Trophoblast cell (in vitro differentiated cells and primary cell): ENCODE data around the gene UPP1.

Source experiments
- DNase-seq, 2 donors: peaks; one replicate each; pipeline ENCODE4 v3.0.0-alpha.2; 2016
- H2AFZ ChIP-seq: 2 replicates; pipeline ENCODE4 v1.6.1; 2013; ENCODE audit warnings: low read length, moderate library complexity, mild to moderate bottlenecking; ENCODE audit not compliant: insufficient read depth, poor library complexity
- H2AK5ac ChIP-seq: 2 replicates; pipeline ENCODE4 v1.6.1; 2013; ENCODE audit warnings: mild to moderate bottlenecking, low read length
- H2BK120ac ChIP-seq: 2 replicates; pipeline ENCODE4 v1.6.1; 2013; ENCODE audit warnings: low read length, mild to moderate bottlenecking, moderate library complexity; ENCODE audit not compliant: insufficient read depth, poor library complexity
- H2BK12ac ChIP-seq: 2 replicates; pipeline ENCODE4 v1.6.1; 2013; ENCODE audit warnings: mild to moderate bottlenecking, low read length, moderate library complexity
- H2BK5ac ChIP-seq: 2 replicates; pipeline ENCODE4 v1.6.1; 2013; ENCODE audit warnings: low read length, low read depth, moderate library complexity, mild to moderate bottlenecking; ENCODE audit not compliant: poor library complexity
- H3K14ac ChIP-seq: 2 replicates; pipeline ENCODE4 v1.6.1; 2013; ENCODE audit warnings: mild to moderate bottlenecking, low read length
- H3K18ac ChIP-seq: 2 replicates; pipeline ENCODE4 v1.6.1; 2013; ENCODE audit warnings: mild to moderate bottlenecking, low read length
- H3K23ac ChIP-seq: 2 replicates; pipeline ENCODE4 v1.6.1; 2013; ENCODE audit warnings: low read length
- H3K27ac ChIP-seq: 2 replicates; pipeline ENCODE4 v1.5.1; 2013; ENCODE audit warnings: low read depth, mild to moderate bottlenecking, inconsistent platforms, low read length, moderate library complexity
- H3K27me3 ChIP-seq: 2 replicates; pipeline ENCODE4 v1.6.1; 2013; ENCODE audit warnings: inconsistent platforms, mild to moderate bottlenecking, low read length, moderate library complexity; ENCODE audit not compliant: insufficient read depth
- H3K36me3 ChIP-seq, 2 experiments: 1 replicate in 1 of 2; 2 replicates in 1 of 2; pipeline ENCODE4 v1.6.1; 2013; ENCODE audit warnings: low read length in 2 of 2, mild to moderate bottlenecking in 2 of 2, moderate library complexity in 1 of 2; ENCODE audit not compliant: insufficient read depth in 2 of 2, control insufficient read depth in 1 of 2
- H3K4ac ChIP-seq: 2 replicates; pipeline ENCODE4 v1.6.1; 2013; ENCODE audit warnings: low read depth, mild to moderate bottlenecking, low read length, moderate library complexity
- H3K4me1 ChIP-seq, 2 experiments: 1 replicate in 1 of 2; 2 replicates in 1 of 2; pipeline ENCODE4 v1.6.1; 2013; ENCODE audit warnings: low read length in 2 of 2, mild to moderate bottlenecking in 2 of 2, moderate library complexity in 1 of 2; ENCODE audit not compliant: insufficient read depth in 2 of 2, control insufficient read depth in 1 of 2
- H3K4me2 ChIP-seq: 2 replicates; pipeline ENCODE4 v1.6.1; 2013; ENCODE audit warnings: inconsistent platforms, mild to moderate bottlenecking, low read length, moderate library complexity
- H3K4me3 ChIP-seq: 2 replicates; pipeline ENCODE4 v1.5.1; 2013; ENCODE audit warnings: mild to moderate bottlenecking, low read depth, low read length, inconsistent platforms
- H3K79me1 ChIP-seq: one replicate; pipeline ENCODE4 v1.6.1; 2013; ENCODE audit warnings: low read length
- H3K79me2 ChIP-seq: 2 replicates; pipeline ENCODE4 v1.6.1; 2013; ENCODE audit warnings: low read length, mild to moderate bottlenecking; ENCODE audit not compliant: control insufficient read depth, insufficient read depth, poor library complexity
- H3K9ac ChIP-seq: 2 replicates; pipeline ENCODE4 v1.6.1; 2013; ENCODE audit warnings: mild to moderate bottlenecking, low read length
- H3K9me3 ChIP-seq: 2 replicates; pipeline ENCODE4 v1.6.1; 2013; ENCODE audit warnings: low read depth, mild to moderate bottlenecking, control low read depth, inconsistent platforms, low read length; ENCODE audit not compliant: insufficient read depth
- H4K12ac ChIP-seq: 2 replicates; pipeline ENCODE4 v1.6.1; 2013; ENCODE audit warnings: low read depth, mild to moderate bottlenecking, low read length, moderate library complexity
- H4K8ac ChIP-seq: 2 replicates; pipeline ENCODE4 v1.6.1; 2013; ENCODE audit warnings: low read depth, mild to moderate bottlenecking, low read length, moderate library complexity
- H4K91ac ChIP-seq: one replicate; pipeline ENCODE4 v1.6.1; 2013; ENCODE audit warnings: low read depth, mild to moderate bottlenecking, low read length, moderate library complexity
- WGBS: extraction: QIAGEN DNeasy Blood & Tissue Kit; methylation state at CpG from one replicate; pipeline ENCODE4 v1.1.7; 2013; ENCODE audit warnings: missing lambda C conversion rate; ENCODE audit not compliant: insufficient read length, insufficient coverage; ENCODE audit errors: extremely low coverage; 5-methylcytosine and 5-hydroxymethylcytosine counted together

The UPP1 gene

DNA sequence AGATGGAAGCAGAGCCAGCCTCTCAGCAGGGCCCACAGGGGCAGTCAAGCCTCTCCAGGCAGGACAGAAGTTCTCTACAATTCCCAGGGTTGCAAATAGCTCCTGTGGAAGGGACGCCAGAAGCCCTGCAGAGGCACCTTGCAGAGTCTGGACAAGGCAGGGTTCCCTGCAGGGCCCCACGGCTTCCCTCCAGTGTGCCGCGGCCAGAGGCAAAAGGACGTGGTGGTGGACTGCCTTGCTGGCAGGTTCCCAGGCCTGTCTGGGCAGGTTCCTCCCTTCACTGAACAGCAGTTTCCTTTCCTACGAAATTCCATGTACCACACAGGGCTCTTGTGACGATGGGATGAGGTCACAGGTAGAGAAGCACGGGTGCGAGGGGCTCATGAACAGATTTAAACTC is 25.1 kb downstream of the UPP1 start:
- WGBS, result no CpG with 5 or more reads among the region's 9 CpGs
- no peaks in the 10 kb centered on the region for H3K9me3 ChIP-seq
- peaks cover 1 to 4% of the 10 kb centered on the region in 2 experiments for H3K36me3 ChIP-seq
- no peak overlapping the region for H3K4ac ChIP-seq
- no peaks in the 10 kb centered on the region for H3K79me2 ChIP-seq
- no peak overlapping the region for H3K9ac ChIP-seq
- peak overlapping the region; percentile 12 for H3K14ac ChIP-seq
- H4K8ac ChIP-seq, result peak overlapping the region; percentile 21
- no peak overlapping the region for H3K4me2 ChIP-seq
- peak overlapping the region; percentile 9 for H2BK120ac ChIP-seq
- no peak overlapping the region for H4K12ac ChIP-seq
- H3K27ac ChIP-seq, result no peak overlapping the region
- no peak overlapping the region for H3K4me3 ChIP-seq
- H2BK12ac ChIP-seq, result no peak overlapping the region
- H3K23ac ChIP-seq, result no peak overlapping the region
- H2AK5ac ChIP-seq, result no peak overlapping the region
- H3K4me1 ChIP-seq, result peaks cover 9% of the 10 kb centered on the region in 2 experiments
- H4K91ac ChIP-seq, result peak overlapping the region; percentile 80
- no peak overlapping the region for H2AFZ ChIP-seq
- DNase-seq, result peak in 1 of 2 donors; percentile 40
- H3K18ac ChIP-seq, result peak overlapping the region; percentile 42
- peaks cover 6% of the 10 kb centered on the region for H3K79me1 ChIP-seq
- H3K27me3 ChIP-seq, result no peaks in the 10 kb centered on the region
- peak overlapping the region; percentile 7 for H2BK5ac ChIP-seq

- no peak overlapping the region for H3K27ac ChIP-seq
- peak overlapping the region; percentile 16 for H2BK12ac ChIP-seq
- H2BK5ac ChIP-seq, result no peak overlapping the region
- no peaks in the 10 kb centered on the region for H3K79me2 ChIP-seq
- H3K4me1 ChIP-seq, result peaks cover 9% of the 10 kb centered on the region in 2 experiments
- H3K18ac ChIP-seq, result no peak overlapping the region
- H3K79me1 ChIP-seq, result peaks cover 6% of the 10 kb centered on the region
- no peak overlapping the region for H3K4me2 ChIP-seq
- H2BK120ac ChIP-seq, result no peak overlapping the region
- peak overlapping the region; percentile 4 for H3K14ac ChIP-seq
- H4K12ac ChIP-seq, result no peak overlapping the region
- H3K9me3 ChIP-seq, result no peaks in the 10 kb centered on the region
- WGBS, result no CpG with 5 or more reads among the region's 7 CpGs
- peak overlapping the region; percentile 13 for H2AK5ac ChIP-seq
- peak overlapping the region; percentile 80 for H4K91ac ChIP-seq
- H3K4me3 ChIP-seq, result no peak overlapping the region
- H3K23ac ChIP-seq, result no peak overlapping the region
- DNase-seq, result no peak
- no peak overlapping the region for H3K9ac ChIP-seq
- no peak overlapping the region for H3K4ac ChIP-seq
- H3K36me3 ChIP-seq, result no peaks in the 10 kb centered on the region
- no peak overlapping the region for H2AFZ ChIP-seq
- H4K8ac ChIP-seq, result no peak overlapping the region
- H3K27me3 ChIP-seq, result no peaks in the 10 kb centered on the region
Observed at GRCh38 chr7:48114589-48114988, 25.5 kb downstream of the UPP1 start.

- H3K27me3 ChIP-seq, result no peaks in the 10 kb centered on the region
- no peak overlapping the region for H3K4me2 ChIP-seq
- H3K18ac ChIP-seq, result no peak overlapping the region
- no peak overlapping the region for H4K12ac ChIP-seq
- H3K23ac ChIP-seq, result no peak overlapping the region
- H2AFZ ChIP-seq, result no peak overlapping the region
- DNase-seq, result no peak
- H3K27ac ChIP-seq, result no peak overlapping the region
- H2BK5ac ChIP-seq, result no peak overlapping the region
- no peaks in the 10 kb centered on the region for H3K79me2 ChIP-seq
- H3K4me1 ChIP-seq, result peaks cover 9% of the 10 kb centered on the region in 2 experiments
- H4K91ac ChIP-seq, result no peak overlapping the region
- no peak overlapping the region for H3K4me3 ChIP-seq
- no CpG with 5 or more reads among the region's 5 CpGs for WGBS
- H2AK5ac ChIP-seq, result no peak overlapping the region
- H3K14ac ChIP-seq, result no peak overlapping the region
- no peaks in the 10 kb centered on the region for H3K36me3 ChIP-seq
- H3K79me1 ChIP-seq, result peaks cover 6% of the 10 kb centered on the region
- no peak overlapping the region for H4K8ac ChIP-seq
- H2BK12ac ChIP-seq, result no peak overlapping the region
- no peak overlapping the region for H2BK120ac ChIP-seq
- H3K9me3 ChIP-seq, result no peaks in the 10 kb centered on the region
- no peak overlapping the region for H3K4ac ChIP-seq
- H3K9ac ChIP-seq, result no peak overlapping the region
Observed at GRCh38 chr7:48116043-48116442, 27.0 kb downstream of the UPP1 start.

GRCh38 chr7:48118041-48118440 is 29.0 kb downstream of the UPP1 start:
- H3K14ac ChIP-seq, result no peak overlapping the region
- no peak overlapping the region for H2BK12ac ChIP-seq
- peaks cover 9% of the 10 kb centered on the region in 2 experiments for H3K4me1 ChIP-seq
- H3K4me2 ChIP-seq, result no peak overlapping the region
- no peaks in the 10 kb centered on the region for H3K36me3 ChIP-seq
- H4K8ac ChIP-seq, result no peak overlapping the region
- H3K27me3 ChIP-seq, result no peaks in the 10 kb centered on the region
- H4K91ac ChIP-seq, result no peak overlapping the region
- no peak overlapping the region for H3K4me3 ChIP-seq
- no peak overlapping the region for H3K9ac ChIP-seq
- H4K12ac ChIP-seq, result no peak overlapping the region
- H2AK5ac ChIP-seq, result no peak overlapping the region
- H2AFZ ChIP-seq, result no peak overlapping the region
- no peaks in the 10 kb centered on the region for H3K79me2 ChIP-seq
- DNase-seq, result no peak
- H2BK5ac ChIP-seq, result no peak overlapping the region
- no peak overlapping the region for H3K4ac ChIP-seq
- no CpG with 5 or more reads among the region's 10 CpGs for WGBS
- no peak overlapping the region for H2BK120ac ChIP-seq
- no peak overlapping the region for H3K18ac ChIP-seq
- no peaks in the 10 kb centered on the region for H3K9me3 ChIP-seq
- peaks cover 6% of the 10 kb centered on the region for H3K79me1 ChIP-seq
- no peak overlapping the region for H3K27ac ChIP-seq
- H3K23ac ChIP-seq, result no peak overlapping the region
